Islet precursor cell (in vitro differentiated cells): ENCODE data around the gene HSD3B2.

ENCODE experiments used
- DNase-seq: peaks from one replicate; pipeline ENCODE4 v3.0.0-alpha.2; 2018

Gene HSD3B2

DNA sequence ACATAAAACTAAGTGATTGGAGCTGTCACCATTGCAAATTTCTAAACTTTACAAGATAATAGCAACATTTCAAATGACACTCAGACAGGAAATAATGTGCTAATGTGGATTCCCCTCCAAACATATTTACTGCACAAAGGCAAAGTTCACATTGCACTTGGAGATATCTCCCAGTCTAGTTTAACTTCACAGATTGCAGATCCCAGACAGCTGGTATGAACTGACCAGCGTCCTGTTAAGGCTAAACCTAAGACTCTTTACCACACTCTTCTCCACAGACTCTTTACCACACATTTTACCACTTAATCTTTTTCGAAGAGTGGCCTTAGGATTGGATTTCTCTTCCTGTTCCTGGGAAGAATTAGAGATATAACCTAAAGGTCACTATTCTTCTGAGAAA, 51.5 kb downstream of the HSD3B2 start:
- DNase-seq = no peak

DNA sequence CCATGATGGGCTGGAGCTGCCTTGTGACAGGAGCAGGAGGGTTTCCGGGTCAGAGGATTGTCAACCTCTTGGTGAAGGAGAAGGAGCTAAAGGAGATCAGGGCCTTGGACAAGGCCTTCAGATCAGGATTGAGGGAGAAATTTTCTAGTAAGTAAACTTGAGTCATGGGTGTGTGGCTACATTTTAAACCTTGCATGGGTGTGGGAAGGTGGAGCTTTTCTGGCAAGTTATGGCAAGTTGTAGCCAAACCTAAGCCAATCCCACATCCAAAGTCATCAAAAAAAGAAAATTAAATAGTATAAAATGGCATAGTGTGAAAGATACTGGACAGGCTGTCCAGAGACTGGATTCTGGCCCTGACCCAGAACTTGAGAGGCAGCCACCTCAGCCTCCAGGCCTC, 52.3 kb downstream of the HSD3B2 start:
- no peak for DNase-seq

DNA sequence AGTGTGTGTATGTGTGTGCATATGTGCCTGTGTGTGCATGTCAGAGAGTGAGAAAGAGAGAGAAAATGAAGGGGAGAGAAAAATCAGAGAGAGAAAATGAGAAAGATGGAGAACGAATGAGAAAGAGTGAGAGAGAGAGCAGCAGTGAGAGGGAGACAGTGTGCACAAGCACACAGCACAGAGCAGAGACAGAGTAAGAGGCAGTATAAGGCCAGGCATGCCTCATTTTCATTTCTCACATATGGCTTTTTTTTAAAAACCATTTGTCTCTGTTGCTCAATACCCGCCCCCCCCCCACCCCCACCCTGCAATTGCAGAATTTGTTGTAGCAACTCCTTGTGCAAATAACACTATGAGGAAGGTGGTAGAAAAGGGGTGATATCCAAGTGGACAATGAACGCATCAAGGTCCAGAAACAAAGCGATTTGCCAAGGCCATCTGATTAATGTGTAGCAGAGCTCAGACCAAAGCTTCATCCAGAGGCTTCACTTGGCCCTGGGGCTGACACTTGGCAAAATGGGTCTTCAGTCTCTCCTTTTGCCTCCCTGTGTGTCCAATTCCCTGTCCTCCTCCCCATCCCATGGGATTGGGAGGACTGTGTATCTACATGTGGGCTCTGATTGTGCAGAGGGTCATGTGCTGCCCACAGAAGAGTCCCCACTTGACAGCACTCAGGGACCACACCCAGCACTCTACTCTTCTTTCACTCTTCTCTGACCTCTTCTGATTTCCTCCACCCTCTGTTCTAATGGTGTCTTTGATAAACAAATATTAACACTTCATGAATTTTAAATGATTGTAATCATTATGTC, 53.1 kb downstream of the HSD3B2 start:
- DNase-seq = no peak

DNA sequence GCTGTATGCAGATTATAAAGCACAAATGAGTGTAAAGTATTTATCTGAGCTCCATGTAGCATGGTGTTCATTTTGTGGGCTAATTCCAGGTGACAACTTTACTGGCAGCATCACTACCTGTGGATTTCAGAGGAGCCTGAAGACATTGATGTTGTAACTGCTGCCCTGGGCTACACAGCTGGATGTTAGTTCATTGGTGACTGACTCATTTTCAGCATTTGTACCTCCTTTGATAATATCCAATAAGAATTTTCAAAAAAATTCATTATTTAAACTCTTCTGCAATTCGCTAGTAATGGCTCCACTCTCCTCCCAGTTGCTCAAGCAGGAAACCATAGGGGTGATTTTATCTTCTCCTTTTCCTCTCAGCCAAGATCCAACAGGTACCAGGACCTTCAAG, 54.8 kb downstream of the HSD3B2 start:
- DNase-seq = no peak

DNA sequence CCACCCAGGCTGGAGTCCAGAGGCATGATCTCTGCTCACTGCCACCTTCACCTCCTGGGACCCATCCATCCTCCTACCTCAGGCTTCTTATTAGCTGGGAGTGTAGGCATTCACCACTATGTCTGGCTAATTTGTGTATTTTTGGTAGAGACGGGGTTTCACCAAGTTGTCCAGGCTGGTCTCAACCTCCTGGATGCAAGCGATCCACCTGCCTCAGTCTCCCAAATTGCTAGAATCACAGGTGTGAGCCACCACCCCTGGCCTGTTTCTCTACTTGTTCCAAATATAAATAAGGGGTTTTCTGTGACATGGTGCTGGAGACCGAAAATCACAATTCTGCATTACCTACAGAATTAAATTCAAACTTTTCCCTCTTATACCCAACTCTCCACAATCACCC, 55.4 kb downstream of the HSD3B2 start:
- no peak for DNase-seq

DNA sequence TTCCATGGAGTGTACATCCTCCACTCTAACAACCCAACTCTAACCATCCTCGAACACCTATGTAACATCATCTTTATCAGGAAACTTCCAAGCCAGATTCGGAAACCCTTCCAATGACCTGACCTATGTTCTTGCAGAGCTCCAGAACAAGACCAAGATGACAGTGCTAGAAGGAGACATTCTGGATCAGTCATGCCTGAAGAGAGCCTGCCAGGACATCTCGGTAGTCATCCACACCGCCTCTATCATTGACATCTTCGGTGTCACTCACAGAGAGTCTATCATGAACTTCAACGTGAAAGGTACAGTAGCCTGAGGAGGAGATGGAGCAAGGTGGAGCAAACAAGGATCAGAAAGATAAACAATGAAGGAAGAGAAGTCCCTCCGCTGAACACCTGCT, 56.0 kb downstream of the HSD3B2 start:
- DNase-seq = no peak

DNA sequence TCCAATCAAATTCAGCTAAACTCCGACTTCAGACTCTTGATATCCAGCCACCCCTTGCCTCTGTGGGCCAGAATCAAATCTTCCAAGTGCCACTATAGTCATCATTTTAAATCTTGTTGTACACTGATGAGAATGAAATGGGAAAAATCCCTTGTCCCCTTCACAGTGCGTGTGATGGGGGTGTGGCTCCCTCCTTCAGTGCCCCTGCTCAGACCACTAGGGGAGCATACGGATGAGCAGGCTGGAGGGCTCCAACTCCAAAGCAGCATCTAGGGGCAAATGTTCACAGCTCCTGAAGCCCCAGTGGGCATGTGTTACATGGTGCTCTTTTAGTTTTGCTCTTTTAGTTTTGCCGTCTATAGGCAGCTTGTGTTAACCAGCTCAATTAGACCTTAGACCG, 56.6 kb downstream of the HSD3B2 start:
- no peak for DNase-seq

DNA sequence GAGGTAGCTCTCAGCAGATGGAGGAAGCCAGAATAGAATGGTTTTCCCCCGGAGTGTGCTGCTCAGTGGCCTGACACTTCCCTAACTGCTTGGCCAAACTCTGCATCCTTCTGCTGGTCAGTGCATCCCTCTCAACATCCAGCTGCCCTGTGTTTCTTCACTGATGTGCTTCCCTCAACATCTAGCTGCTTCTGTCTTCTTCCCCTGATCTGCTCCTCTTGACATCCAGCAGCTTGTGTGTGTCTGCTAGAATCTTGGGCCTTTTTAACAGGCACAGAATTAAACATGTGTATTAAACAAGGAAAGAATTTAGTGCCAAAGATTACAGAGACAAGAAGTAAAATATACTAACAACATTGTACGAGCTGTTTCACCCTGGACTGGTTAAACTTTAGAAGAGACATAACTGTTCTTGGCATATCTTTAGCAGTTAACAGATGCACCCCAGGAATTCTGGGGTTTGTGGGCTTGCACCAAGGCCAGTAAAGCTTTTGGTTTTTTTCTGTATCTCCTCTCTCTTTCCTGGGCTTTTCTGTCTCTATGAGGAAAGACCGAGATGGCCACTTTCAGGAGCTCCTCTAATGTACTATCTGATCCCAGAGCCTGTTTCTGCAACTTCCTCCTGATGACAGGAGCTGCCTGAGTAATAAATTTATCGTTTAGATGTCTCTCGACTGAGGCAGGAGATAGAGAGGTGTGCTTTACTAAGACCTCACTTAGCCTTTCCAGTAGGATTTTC, 57.3 kb downstream of the HSD3B2 start:
- DNase-seq = no peak
